ENCODE measurements around the gene TMED8. TPM values are rescaled to one million over a fixed set of nuclear protein-coding genes. Genes with fewer than 3 reads are reported as not detected.
"Not testable (repeated sequence)": the region's sequence is repeated elsewhere in the genome, so short reads cannot be mapped to it uniquely, and the experiment has no call there.

The TMED8 gene
- total RNA-seq (1 to 10 TPM; 6.4 to 7.5 (median 6.7) TPM), polyA plus RNA-seq (2.4 TPM)
- long read RNA-seq, donor 1, full-length matches to known transcripts, result 3 of 10 reads
- long read RNA-seq, donor 1, partial matches to known transcripts, result 0 of 10 reads
- long read RNA-seq, donor 1, other reads (novel, unspliced or antisense), result 7 of 10 reads
- long read RNA-seq, donor 2, partial matches to known transcripts, result 0 of 2 reads
- long read RNA-seq, donor 2, other reads (novel, unspliced or antisense), result 2 of 2 reads
- long read RNA-seq, donor 3, partial matches to known transcripts, result 0 of 7 reads
- long read RNA-seq, donor 3, other reads (novel, unspliced or antisense), result 7 of 7 reads
- long read RNA-seq, donor 4, partial matches to known transcripts, result 0 of 6 reads
- long read RNA-seq, donor 4, other reads (novel, unspliced or antisense), result 6 of 6 reads

- intact Hi-C loops (cut with DNase I), result no loop called here
- H3K9me3 ChIP-seq (ENCODE audit: control insufficient read depth, low read length), result no peaks in the 10 kb centered on the region
Measured at GRCh38 chr14:77376771-77377501, at the start of gene TMED8, which contains the start of gene SAMD15. TSS of gene TMED8 (minus strand) at chr14:77377094. CDS start at chr14:77377053, 41 bp downstream. TSS of gene SAMD15 (plus strand) at chr14:77377379. CDS start at chr14:77377419, 40 bp downstream.

GRCh38 chr14:77426396-77426795, 49.5 kb upstream of the TMED8 start:
- Histone ChIP-seq H3K27me3 (ENCODE audit: control insufficient read depth, insufficient read depth) (no peaks in the 10 kb centered on the region), H3K4me1 (ENCODE audit: control insufficient read depth, insufficient read depth, low read length) (no peaks in the 10 kb centered on the region), H3K9me3 (ENCODE audit: control insufficient read depth, low read length) (no peaks in the 10 kb centered on the region), H3K4me3 (ENCODE audit: low read length) (no peak overlapping the region), H3K27ac (ENCODE audit: low read length) (no peak overlapping the region)
- ATAC-seq (no peak), DNase-seq (no peak)
- intact Hi-C loops (cut with DNase I), result no loop called here
- 96% methylated on average over 3 of the region's 3 CpGs for WGBS

More at GRCh38 chr14:77376771-77377501, at the start of gene TMED8, which contains the start of gene SAMD15:
- ATAC-seq (peak; percentile 98 to 99), DNase-seq (peak; percentile 87 to 95 (median 95))
- H3K27me3 ChIP-seq (ENCODE audit: control insufficient read depth, insufficient read depth), result no peaks in the 10 kb centered on the region
- peak within 1 kb of the TSS; percentile 77 for H3K27ac ChIP-seq (ENCODE audit: low read length)
- under 1% methylated on average over 69 of the region's 69 CpGs for WGBS
- H3K4me3 ChIP-seq (ENCODE audit: low read length), result peak within 1 kb of the TSS; percentile 76
- peaks cover 4% of the 10 kb centered on the region for H3K4me1 ChIP-seq (ENCODE audit: control insufficient read depth, insufficient read depth, low read length)

GRCh38 chr14:77424862-77425261, 48.0 kb upstream of the TMED8 start:
- H3K4me3 ChIP-seq (ENCODE audit: low read length), result no peak overlapping the region
- H3K27ac ChIP-seq (ENCODE audit: low read length), result no peak overlapping the region
- DNase-seq (no peak), ATAC-seq (no peak)
- WGBS, result 90% methylated on average over 3 of the region's 3 CpGs
- intact Hi-C loops (cut with DNase I), result no loop called here
- H3K9me3 ChIP-seq (ENCODE audit: control insufficient read depth, low read length), result no peaks in the 10 kb centered on the region
- no peaks in the 10 kb centered on the region for H3K4me1 ChIP-seq (ENCODE audit: control insufficient read depth, insufficient read depth, low read length)
- no peaks in the 10 kb centered on the region for H3K27me3 ChIP-seq (ENCODE audit: control insufficient read depth, insufficient read depth)

GRCh38 chr14:77423423-77423822, 46.5 kb upstream of the TMED8 start, which contains the start of gene NOXRED1:
TSS of gene NOXRED1 (minus strand) at chr14:77423523. CDS start at chr14:77422889, 634 bp downstream.
- H3K4me3 ChIP-seq (ENCODE audit: low read length), result no peak within 1 kb of the TSS
- DNase-seq (no peak), ATAC-seq (no peak)
- no peaks in the 10 kb centered on the region for H3K27me3 ChIP-seq (ENCODE audit: control insufficient read depth, insufficient read depth)
- no peak within 1 kb of the TSS for H3K27ac ChIP-seq (ENCODE audit: low read length)
- WGBS, result 97% methylated on average over 1 of the region's 1 CpG
- H3K9me3 ChIP-seq (ENCODE audit: control insufficient read depth, low read length), result no peaks in the 10 kb centered on the region
- intact Hi-C loops (cut with DNase I), result no loop called here
- no peaks in the 10 kb centered on the region for H3K4me1 ChIP-seq (ENCODE audit: control insufficient read depth, insufficient read depth, low read length)

GRCh38 chr14:77421201-77421600, 44.3 kb upstream of the TMED8 start:
- intact Hi-C loops (cut with DNase I), result no loop called here
- DNase-seq, result no peak
- 92% methylated on average over 2 of the region's 2 CpGs for WGBS
- Histone ChIP-seq H3K4me3 (ENCODE audit: low read length) (no peak overlapping the region), H3K27ac (ENCODE audit: low read length) (no peak overlapping the region), H3K27me3 (ENCODE audit: control insufficient read depth, insufficient read depth) (no peaks in the 10 kb centered on the region), H3K4me1 (ENCODE audit: control insufficient read depth, insufficient read depth, low read length) (no peaks in the 10 kb centered on the region), H3K9me3 (ENCODE audit: control insufficient read depth, low read length) (no peaks in the 10 kb centered on the region)
- no peak for ATAC-seq

- ATAC-seq, result no peak
- Histone ChIP-seq H3K4me3 (ENCODE audit: low read length) (no peak overlapping the region), H3K9me3 (ENCODE audit: control insufficient read depth, low read length) (no peaks in the 10 kb centered on the region), H3K27me3 (ENCODE audit: control insufficient read depth, insufficient read depth) (no peaks in the 10 kb centered on the region), H3K27ac (ENCODE audit: low read length) (no peak overlapping the region), H3K4me1 (ENCODE audit: control insufficient read depth, insufficient read depth, low read length) (no peaks in the 10 kb centered on the region)
- no peak for DNase-seq
- 94% methylated on average over 8 of the region's 8 CpGs for WGBS
- intact Hi-C loops (cut with DNase I), result no loop called here
Measured at GRCh38 chr14:77416836-77417235, 39.9 kb upstream of the TMED8 start.

GRCh38 chr14:77416098-77416497, 39.2 kb upstream of the TMED8 start:
- 85% methylated on average over 2 of the region's 3 CpGs for WGBS
- H3K27ac ChIP-seq (ENCODE audit: low read length); ATAC-seq; DNase-seq; intact Hi-C loops (cut with DNase I); H3K9me3 ChIP-seq (ENCODE audit: control insufficient read depth, low read length); H3K27me3 ChIP-seq (ENCODE audit: control insufficient read depth, insufficient read depth); H3K4me1 ChIP-seq (ENCODE audit: control insufficient read depth, insufficient read depth, low read length); H3K4me3 ChIP-seq (ENCODE audit: low read length): not testable (repeated sequence)

- H3K9me3 ChIP-seq (ENCODE audit: control insufficient read depth, low read length); H3K4me3 ChIP-seq (ENCODE audit: low read length); H3K27me3 ChIP-seq (ENCODE audit: control insufficient read depth, insufficient read depth); DNase-seq; intact Hi-C loops (cut with DNase I); H3K4me1 ChIP-seq (ENCODE audit: control insufficient read depth, insufficient read depth, low read length); H3K27ac ChIP-seq (ENCODE audit: low read length); ATAC-seq: not testable (repeated sequence)
- WGBS, result 95% methylated on average over 10 of the region's 10 CpGs
Measured at GRCh38 chr14:77415403-77416030, 38.6 kb upstream of the TMED8 start.

GRCh38 chr14:77409131-77409533, 32.2 kb upstream of the TMED8 start:
- ATAC-seq, result no peak
- Histone ChIP-seq H3K9me3 (ENCODE audit: control insufficient read depth, low read length) (no peaks in the 10 kb centered on the region), H3K4me1 (ENCODE audit: control insufficient read depth, insufficient read depth, low read length) (no peaks in the 10 kb centered on the region), H3K27ac (ENCODE audit: low read length) (no peak overlapping the region), H3K27me3 (ENCODE audit: control insufficient read depth, insufficient read depth) (no peaks in the 10 kb centered on the region), H3K4me3 (ENCODE audit: low read length) (no peak overlapping the region)
- 30% methylated on average over 3 of the region's 3 CpGs for WGBS
- DNase-seq, result no peak
- intact Hi-C loops (cut with DNase I), result no loop called here

GRCh38 chr14:77407158-77407557, 30.3 kb upstream of the TMED8 start:
- no peak for DNase-seq
- ATAC-seq, result peak; percentile 43 to 48
- 61% methylated on average over 2 of the region's 2 CpGs for WGBS
- Histone ChIP-seq H3K27ac (ENCODE audit: low read length) (no peak overlapping the region), H3K27me3 (ENCODE audit: control insufficient read depth, insufficient read depth) (no peaks in the 10 kb centered on the region), H3K9me3 (ENCODE audit: control insufficient read depth, low read length) (no peaks in the 10 kb centered on the region), H3K4me3 (ENCODE audit: low read length) (no peak overlapping the region), H3K4me1 (ENCODE audit: control insufficient read depth, insufficient read depth, low read length) (no peaks in the 10 kb centered on the region)
- intact Hi-C loops (cut with DNase I), result no loop called here

- DNase-seq (no peak), ATAC-seq (peak; percentile 51 to 62)
- H3K27me3 ChIP-seq (ENCODE audit: control insufficient read depth, insufficient read depth), result no peaks in the 10 kb centered on the region
- no peaks in the 10 kb centered on the region for H3K4me1 ChIP-seq (ENCODE audit: control insufficient read depth, insufficient read depth, low read length)
- WGBS, result 31% methylated on average over 6 of the region's 6 CpGs
- no peaks in the 10 kb centered on the region for H3K9me3 ChIP-seq (ENCODE audit: control insufficient read depth, low read length)
- H3K27ac ChIP-seq (ENCODE audit: low read length), result no peak overlapping the region
- intact Hi-C loops (cut with DNase I), result no loop called here
- H3K4me3 ChIP-seq (ENCODE audit: low read length), result no peak overlapping the region
Measured at GRCh38 chr14:77406718-77407117, 29.8 kb upstream of the TMED8 start.

All from right cardiac atrium (tissue), 5 donors.